SW480 (cell line): Measurements from ENCODE around the gene CENPM.
"Not testable (repeated sequence)": the region's sequence is repeated elsewhere in the genome, so short reads cannot be mapped to it uniquely, and the experiment has no call there.

Experiments
- DNase-seq: peaks from one replicate; pipeline ENCODE4 v3.0.0-alpha.2; 2016; ENCODE audit warnings: low spot score

CENPM gene

GRCh38 chr22:41966225-41966606 is 19.3 kb upstream of the CENPM start:
- no peak for DNase-seq

DNA sequence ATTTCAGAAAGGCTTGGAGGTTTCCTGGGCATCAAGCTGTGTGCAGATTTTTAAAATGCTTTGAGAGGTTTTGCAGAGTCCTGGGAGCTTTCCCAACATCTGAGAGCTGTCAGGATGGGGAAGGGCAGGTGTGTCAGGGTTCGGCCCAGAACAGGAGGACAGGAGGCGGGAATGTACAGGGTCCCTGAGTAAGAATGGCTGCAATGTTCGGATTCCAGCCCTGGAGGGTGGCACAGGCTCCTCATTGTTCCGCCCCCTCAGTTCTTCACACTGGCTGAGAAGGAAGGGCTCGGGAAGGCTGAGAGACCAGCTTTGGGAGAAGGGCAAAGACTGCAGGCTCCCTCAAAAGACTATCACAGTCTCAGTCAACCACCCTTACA is 17.1 kb upstream of the CENPM start:
- DNase-seq = no peak

- DNase-seq = no peak
Measured at GRCh38 chr22:41963453-41964111, 16.6 kb upstream of the CENPM start.

DNA sequence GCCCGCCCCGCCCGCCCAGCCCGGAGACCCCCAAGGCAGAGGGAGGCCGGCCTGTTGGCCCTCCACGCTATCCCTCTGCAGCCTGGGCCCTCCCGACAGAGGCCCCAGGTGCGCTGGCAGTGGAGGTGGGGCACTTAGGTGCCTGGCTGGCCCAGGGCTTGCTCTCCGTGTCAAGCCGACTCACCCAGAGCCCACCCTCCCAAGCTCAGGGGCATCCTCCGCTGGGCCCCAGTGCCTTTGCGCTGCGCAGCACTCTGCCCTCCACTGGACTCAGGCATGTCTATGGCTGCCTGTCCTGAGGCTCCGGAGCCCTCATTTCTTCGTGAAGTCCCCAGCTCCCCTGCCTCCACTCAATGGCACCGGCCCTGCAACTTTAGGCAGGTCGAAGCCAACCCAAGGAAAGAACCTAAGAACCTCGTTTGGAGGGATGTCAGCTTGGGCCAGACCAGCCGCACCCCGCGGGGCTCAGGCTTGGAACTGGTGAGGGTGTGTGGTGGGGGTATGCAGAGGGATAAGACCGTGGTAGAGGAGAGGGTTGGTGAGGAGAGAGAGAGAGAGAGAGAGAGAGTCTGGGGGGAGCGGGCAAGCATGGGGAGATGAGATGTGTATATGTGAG is 11.1 kb upstream of the CENPM start:
- no peak for DNase-seq

GRCh38 chr22:41952713-41953112 is 5.8 kb upstream of the CENPM start:
- no peak for DNase-seq

DNA sequence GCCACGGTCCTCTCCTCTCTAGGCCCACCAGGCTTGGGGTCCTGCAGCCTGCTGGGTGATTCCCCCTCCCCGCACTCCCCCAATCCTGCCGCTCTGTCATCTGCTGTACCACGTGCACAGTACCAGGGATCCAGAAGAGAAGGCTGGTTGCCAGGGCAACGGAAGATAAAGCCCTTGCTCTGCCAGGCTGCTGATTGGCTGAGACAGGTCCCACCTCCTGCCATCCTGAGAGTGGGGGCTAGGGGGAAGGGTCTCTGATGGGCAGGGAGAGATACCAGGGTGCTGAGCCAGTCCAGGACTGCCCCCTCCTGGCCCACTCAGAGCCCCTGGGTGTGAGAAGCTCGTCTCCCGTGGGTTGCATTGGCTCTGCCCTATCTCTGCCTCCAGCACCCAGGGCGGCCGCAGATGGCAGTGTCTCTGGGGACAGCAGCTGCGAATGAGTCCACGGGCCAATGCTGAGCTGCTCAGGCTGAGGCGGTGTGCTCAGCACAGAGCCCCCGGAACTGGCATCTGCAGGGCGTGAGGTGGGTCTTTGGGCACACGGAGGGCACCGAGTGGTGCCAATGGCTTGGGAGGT is 5.0 kb upstream of the CENPM start, which contains the start of gene SMIM45:
TSS of gene SMIM45 (plus strand) at position 253 of the 577 bp plus-strand sequence.
- DNase-seq = no peak

GRCh38 chr22:41949297-41949965 is 2.5 kb upstream of the CENPM start:
- DNase-seq = no peak

DNA sequence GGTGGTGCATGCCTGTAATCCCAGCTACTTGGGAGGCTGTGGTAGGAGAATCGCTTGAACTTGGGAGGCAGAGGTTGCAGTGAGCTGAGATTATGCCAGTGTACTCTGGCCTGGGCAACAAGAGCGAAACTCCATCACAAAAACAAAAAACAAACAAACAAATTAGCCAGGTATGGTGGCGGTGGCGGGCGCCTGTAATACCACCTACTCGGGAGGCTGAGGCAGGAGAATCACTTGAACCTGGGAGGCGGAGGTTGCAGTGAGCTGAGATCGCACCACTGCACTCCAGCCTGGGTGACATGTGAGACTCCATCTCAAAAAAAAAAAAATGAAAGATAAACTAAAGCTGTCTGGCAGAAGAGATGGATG is 2.0 kb upstream of the CENPM start:
- DNase-seq = not testable (repeated sequence)

DNA sequence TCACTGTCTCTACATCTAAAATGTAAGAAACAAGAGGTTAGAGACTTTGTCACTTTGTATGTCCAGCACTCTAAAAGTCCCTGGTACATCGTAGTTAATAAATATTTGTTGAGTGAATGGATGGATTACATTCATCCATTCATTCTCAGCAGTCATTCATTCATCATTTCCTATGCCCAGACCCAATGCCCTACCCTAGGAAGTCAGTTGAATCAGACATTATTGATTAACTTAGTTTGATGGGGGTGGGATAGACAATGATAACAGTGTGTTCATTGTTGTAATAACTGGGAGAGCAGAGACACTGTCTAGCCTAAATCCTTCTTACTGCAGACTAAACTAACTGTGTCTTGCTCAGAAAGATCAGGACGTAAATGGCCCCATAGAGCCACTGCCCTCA is 1.2 kb upstream of the CENPM start:
- no peak for DNase-seq

GRCh38 chr22:41947424-41948080 is 600 bp upstream of the CENPM start:
- DNase-seq = no peak

DNA sequence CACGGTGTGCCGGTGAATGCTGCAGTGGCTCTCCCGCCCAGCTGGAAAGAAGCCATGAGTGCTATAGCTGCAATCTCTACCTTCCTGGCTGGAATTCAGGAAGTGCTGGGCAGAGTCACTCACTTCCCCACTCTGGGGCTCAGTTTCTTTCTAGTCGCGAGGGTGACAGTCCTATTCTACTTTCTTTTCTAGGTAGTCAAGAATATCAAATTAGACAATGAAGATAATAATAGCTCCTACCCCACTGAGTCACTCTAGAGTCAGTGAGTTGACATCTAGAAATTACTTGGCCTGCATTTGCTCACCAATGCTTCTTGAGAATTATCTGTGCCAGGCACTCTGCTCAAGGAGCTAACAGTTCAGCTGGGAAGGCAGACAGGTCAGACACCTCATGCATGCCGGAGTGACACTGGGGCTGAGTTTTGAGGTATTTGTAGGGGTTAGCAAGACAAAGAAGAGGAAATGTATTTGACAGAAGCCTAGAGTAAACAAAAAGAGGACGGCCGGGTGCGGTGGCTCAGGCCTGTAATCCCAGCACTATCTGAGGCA is 3.2 kb downstream of the CENPM start:
- no peak for DNase-seq

DNA sequence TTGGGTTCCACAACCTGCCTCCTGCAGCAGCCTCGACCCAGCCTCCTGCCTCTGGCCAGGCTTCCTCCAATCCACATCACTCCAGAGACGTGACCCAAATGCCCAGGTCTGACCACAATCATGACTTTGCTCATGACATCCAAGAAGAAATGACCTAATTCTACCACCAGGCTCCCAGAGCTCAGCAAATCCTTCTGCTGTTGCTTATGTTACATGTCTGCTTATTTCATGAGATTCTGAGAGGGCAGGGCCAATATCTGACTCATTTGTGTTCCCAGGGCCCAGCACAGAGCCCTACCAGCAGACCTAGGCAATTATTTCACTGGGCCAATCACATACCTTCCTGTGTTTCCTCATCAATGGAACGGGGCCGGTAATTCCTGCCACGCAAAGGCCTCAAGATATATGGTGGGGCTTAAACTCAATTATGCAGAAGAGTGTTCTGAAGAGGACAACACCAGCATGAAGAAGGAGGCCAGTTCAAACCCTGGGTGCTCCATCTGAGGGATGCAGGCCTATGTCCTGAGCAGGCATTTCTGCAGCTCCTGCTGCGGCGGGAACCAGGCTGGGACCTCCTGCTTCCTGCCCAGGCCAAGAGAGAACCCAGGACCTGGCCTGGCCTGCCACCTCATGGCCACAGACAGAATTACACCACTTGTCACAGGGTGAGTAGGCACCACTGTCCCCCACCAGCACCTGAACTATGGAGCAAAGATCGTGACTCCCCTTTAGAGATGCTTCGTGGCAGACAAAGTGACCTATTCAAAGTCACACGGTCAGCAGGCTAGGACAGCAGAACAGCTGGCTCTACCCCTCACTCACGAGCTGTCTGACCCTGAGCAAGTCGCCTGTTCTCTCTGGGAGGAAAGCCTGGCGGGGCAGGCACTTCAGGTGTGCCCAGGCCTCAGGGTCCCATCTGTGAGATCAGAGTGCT is 5.9 kb downstream of the CENPM start:
- DNase-seq = peak; percentile 69

DNA sequence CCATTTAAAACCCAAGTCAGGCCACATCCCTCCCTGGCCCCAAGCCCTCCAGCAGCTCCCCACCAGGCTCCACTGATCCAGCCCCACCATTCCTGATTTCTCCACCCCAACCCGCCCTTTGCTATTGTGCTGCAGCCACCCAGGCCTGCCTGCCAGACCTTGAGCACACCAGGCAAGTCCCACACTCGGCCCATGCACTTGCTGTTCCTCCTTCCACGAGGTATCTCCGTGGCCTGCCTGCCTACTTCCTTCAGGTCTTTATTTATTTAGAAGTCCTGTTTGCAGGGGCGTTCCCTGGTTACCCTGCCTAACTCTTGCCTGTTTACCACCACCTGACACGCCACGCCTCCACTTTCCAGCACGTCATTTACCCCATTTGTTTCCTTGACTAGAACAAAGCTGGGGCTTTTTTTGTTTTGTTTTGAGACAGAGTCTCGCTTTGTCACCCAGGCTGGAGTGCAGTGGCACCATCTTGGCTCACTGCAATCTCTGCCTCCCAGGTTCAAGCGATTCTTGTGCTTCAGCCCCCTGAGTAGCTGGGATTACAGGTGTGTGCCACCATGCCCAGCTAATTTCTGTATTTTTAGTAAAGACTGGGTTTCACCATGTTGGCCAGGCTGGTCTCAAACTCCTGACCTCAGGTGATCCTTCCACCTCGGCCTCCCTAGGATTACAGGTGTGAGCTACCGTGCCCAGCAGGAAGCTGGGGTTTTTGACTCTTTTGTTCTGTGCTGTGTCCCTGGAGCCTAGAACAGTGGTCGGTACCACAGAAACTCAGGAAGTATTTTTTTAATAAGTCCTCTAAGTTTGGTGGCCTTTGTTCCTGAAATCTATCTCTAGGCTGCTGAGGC is 6.7 kb downstream of the CENPM start:
- DNase-seq = peak; percentile 43

DNA sequence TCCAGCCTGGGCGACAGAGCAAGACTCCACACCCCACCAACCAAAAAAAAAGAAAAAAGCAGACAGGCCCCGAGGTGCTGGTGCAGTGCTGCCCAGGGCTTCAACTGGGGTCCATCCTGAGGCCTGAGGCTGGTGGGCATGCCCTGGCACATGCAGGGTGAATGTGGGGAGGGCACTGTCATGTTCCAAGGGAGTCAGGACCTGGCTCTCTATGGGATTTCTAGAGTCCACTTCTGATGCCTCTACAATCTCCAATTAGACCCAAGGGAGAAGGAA is 10.1 kb downstream of the CENPM start:
- no peak for DNase-seq

- no peak for DNase-seq
Measured at GRCh38 chr22:41935509-41935908, 11.4 kb downstream of the CENPM start.

DNA sequence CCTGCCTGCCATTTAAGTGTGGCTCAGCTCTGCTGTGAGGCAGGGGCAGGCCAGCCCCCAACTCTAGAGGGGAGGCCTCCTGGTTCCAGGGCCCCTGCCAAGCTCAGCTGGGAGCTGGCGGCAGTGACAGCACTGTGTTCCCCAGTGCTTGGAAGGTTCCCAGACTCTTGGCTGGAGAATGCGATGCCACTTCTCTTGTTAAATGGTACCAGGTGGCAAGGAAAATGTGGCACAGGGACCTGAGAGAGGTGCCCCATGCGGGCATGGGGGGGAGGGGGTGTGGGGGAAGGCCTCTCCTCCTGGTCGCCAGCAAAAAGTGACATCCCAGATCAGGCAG is 12.0 kb downstream of the CENPM start:
- no peak for DNase-seq

GRCh38 chr22:41934284-41935014 is 12.5 kb downstream of the CENPM start:
- DNase-seq = no peak

GRCh38 chr22:41933411-41934177 is 13.4 kb downstream of the CENPM start:
- DNase-seq = no peak

GRCh38 chr22:41932353-41932752 is 14.6 kb downstream of the CENPM start:
- DNase-seq = no peak
